Muscle layer of colon (tissue), 2 donors: ENCODE data around the gene PSME1.

Source experiments
- H3K27ac ChIP-seq: one replicate; pipeline ENCODE4 v1.7.0; 2013; ENCODE audit warnings: low read depth, mild to moderate bottlenecking, low read length, moderate library complexity
- H3K27me3 ChIP-seq, 2 donors: one replicate each; pipeline ENCODE4 v1.7.0; 2013; ENCODE audit warnings: low read length in 2 of 2, mild to moderate bottlenecking in 2 of 2; ENCODE audit not compliant: insufficient read depth in 2 of 2, control insufficient read depth in 1 of 2
- H3K36me3 ChIP-seq: one replicate; pipeline ENCODE4 v1.7.0; 2013; ENCODE audit warnings: mild to moderate bottlenecking, low read length; ENCODE audit not compliant: insufficient read depth
- H3K4me1 ChIP-seq: one replicate; pipeline ENCODE4 v1.7.0; 2013; ENCODE audit warnings: mild to moderate bottlenecking, low read length; ENCODE audit not compliant: insufficient read depth
- H3K4me3 ChIP-seq, 2 donors: one replicate each; pipeline ENCODE4 v1.7.0; 2013; ENCODE audit warnings: low read length in 2 of 2, low read depth in 1 of 2, mild to moderate bottlenecking in 1 of 2, moderate library complexity in 1 of 2
- H3K9ac ChIP-seq: one replicate; pipeline ENCODE4 v1.7.0; 2013; ENCODE audit warnings: low read length
- H3K9me3 ChIP-seq: one replicate; pipeline ENCODE4 v1.7.0; 2013; ENCODE audit warnings: mild to moderate bottlenecking, low read length
- donor health status: abdominal sarcoma.
- donor health status: Adenocarcinoma of cecum.

PSME1 gene

DNA sequence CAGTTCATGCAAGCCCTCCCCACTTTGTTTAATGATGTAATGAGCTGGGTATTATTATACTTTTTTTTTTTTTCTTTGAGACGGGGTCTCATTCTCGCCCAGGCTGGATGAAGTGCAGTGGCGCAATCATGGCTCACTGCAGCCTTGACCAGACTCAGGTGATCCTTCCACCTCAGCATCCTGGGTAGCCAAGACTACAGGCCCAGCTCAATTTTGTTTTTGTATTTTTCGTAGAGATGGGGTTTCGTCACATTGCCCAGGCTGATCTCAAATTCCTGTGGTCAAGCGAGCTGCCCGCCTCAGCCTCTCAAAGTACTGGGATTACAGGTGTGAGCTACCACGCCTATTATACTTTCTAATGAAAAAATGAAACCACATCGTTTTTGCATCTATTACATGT, 25.9 kb upstream of the PSME1 start:
- Histone ChIP-seq H3K9ac (no peak overlapping the region), H3K9me3 (no peaks in the 10 kb centered on the region), H3K4me1 (peaks cover 10% of the 10 kb centered on the region), H3K27me3 (no peaks in the 10 kb centered on the region), H3K4me3 (no peak overlapping the region), H3K36me3 (no peaks in the 10 kb centered on the region), H3K27ac (no peak overlapping the region)

GRCh38 chr14:24110523-24110922, 25.5 kb upstream of the PSME1 start:
- Histone ChIP-seq H3K4me3 (no peak overlapping the region), H3K9ac (no peak overlapping the region), H3K27me3 (no peaks in the 10 kb centered on the region), H3K27ac (no peak overlapping the region), H3K36me3 (no peaks in the 10 kb centered on the region), H3K9me3 (no peaks in the 10 kb centered on the region), H3K4me1 (peaks cover 12% of the 10 kb centered on the region)

DNA sequence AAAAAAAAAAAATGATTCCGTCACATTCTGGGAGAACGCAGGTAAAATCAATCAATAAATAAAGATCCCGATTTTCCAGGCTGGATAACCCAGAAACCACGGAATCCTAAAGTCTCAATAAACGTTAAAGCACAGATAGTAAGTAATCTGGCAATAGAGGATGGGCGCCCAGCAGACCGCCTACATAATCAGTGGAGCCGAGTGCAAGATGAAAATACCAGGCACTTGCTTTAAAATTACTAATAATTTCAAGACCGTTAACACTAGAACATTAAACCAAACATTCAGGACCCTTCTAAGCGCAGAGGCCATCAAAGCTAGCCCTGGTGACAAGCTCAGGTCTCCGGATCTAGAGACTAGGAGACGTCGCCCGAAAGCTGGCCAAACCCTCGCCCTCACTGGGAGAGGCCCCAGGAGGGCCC, 22.6 kb upstream of the PSME1 start:
- Histone ChIP-seq H3K36me3 (peaks cover 11% of the 10 kb centered on the region), H3K4me3 (peak overlapping the region; percentile 82 to 84)

GRCh38 chr14:24113801-24114531, 22.0 kb upstream of the PSME1 start:
- Histone ChIP-seq H3K27ac (peak overlapping the region; percentile 87), H3K4me3 (peak overlapping the region; percentile 82 to 84), H3K9me3 (no peaks in the 10 kb centered on the region), H3K4me1 (peaks cover 20% of the 10 kb centered on the region), H3K9ac (peak overlapping the region; percentile 66), H3K27me3 (no peaks in the 10 kb centered on the region), H3K36me3 (peaks cover 17% of the 10 kb centered on the region)

More for the DNA sequence above, 22.6 kb upstream of the PSME1 start:
- H3K9ac ChIP-seq = peak overlapping the region; percentile 66
- H3K9me3 ChIP-seq = no peaks in the 10 kb centered on the region
- H3K27me3 ChIP-seq = no peaks in the 10 kb centered on the region
- H3K4me1 ChIP-seq = peaks cover 25% of the 10 kb centered on the region
- peak overlapping the region; percentile 87 for H3K27ac ChIP-seq

DNA sequence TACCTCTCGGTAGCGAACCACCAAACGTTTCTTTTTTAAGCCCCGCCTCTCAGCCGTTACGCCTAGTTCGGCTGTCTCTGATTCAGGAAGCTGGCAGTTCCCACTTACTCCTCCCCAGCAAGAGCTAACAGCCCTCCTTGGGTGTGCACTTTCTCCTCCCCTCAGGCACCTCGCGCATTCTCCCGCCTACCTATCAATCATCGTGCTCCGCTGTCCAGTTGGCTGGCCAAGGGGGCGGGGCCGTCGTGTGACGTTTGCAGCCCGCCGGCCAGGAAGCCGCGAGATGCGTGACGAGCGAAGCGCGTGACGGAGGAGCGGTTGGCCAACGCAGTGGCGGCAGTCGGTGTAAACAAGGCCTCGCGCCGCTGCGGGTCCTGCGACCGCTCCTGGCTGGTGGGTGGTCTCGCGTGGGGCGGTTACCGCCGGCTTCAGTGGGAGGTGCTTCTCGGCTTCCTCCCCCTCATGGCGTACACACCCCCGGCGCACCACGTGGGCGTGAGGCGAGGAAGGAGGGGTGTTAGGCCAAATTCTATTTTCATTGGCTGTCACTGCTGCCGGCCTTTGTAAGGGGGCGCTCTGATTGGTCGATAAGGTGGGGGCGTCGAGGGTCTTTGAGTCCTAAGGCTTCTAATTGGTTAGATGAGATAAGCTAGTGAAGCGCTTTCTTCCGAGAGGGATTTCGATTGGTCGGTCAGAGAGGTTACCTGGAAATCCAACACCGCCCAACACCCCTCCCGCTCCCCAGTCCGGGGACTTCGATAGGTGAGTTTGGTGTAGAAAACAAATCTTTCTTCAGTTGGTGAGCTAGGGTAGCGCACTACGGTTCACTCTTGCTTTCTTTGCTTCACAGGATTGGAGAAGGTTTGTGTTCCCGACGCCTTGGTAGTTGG, 21.2 kb upstream of the PSME1 start, which contains the start of the genes DCAF11 and NRL:
Gene DCAF11 (plus strand): TSS at position 246 of the 890 bp plus-strand sequence. CDS start 818 bp downstream, outside the sequence.
Gene NRL (minus strand): TSS at position 418 of the 890 bp plus-strand sequence. CDS start 32,101 bp downstream, outside the sequence.
- peak within 1 kb of the TSS; percentile 66 for H3K9ac ChIP-seq
- H3K36me3 ChIP-seq = peaks cover 25% of the 10 kb centered on the region
- peak within 1 kb of the TSS; percentile 93 for H3K27ac ChIP-seq
- H3K27me3 ChIP-seq = no peaks in the 10 kb centered on the region
- H3K4me1 ChIP-seq = peaks cover 19% of the 10 kb centered on the region
- peak within 1 kb of the TSS; percentile 84 to 87 for H3K4me3 ChIP-seq
- H3K9me3 ChIP-seq = no peaks in the 10 kb centered on the region

DNA sequence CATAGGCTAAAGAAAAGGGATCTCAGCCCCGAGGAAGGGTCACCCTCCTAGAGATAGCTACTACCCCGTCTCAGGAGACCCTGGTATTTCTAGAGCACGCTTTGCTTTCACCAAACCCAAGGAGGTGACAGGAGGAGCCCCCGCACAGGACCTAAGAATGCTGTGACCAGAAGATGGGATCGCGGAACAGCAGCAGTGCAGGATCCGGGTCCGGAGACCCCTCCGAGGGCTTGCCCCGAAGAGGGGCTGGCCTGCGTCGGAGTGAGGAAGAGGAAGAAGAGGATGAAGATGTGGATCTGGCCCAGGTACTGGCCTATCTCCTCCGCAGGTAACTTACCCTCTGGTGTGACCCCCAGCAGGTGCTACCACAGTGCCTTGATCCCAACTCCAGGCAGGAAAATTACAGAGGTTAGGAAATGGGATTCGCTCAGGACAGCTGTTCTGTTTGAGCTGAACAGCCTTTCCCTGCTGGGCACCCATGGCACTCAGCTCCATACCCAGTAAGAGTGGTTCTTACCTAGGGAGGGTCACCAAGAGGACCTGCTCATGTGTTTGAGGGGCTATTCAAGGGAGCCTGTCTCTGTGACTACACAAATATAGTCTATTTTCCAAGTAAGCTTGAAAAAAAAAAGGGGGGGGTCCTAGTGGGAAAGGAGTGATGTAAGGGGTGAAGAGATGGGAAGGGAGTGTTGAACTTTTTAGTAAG, 20.4 kb upstream of the PSME1 start:
- Histone ChIP-seq H3K9ac (peak overlapping the region; percentile 59), H3K27ac (peak overlapping the region; percentile 93), H3K4me1 (peaks cover 19% of the 10 kb centered on the region), H3K4me3 (peak overlapping the region; percentile 84 to 87), H3K27me3 (no peaks in the 10 kb centered on the region), H3K36me3 (peaks cover 28% of the 10 kb centered on the region), H3K9me3 (no peaks in the 10 kb centered on the region)

- no peaks in the 10 kb centered on the region for H3K9me3 ChIP-seq
- peaks cover 19% of the 10 kb centered on the region for H3K4me1 ChIP-seq
- H3K36me3 ChIP-seq = peaks cover 35% of the 10 kb centered on the region
- peak overlapping the region; percentile 59 for H3K9ac ChIP-seq
- peak overlapping the region in 1 of 2 donors; percentile 84 for H3K4me3 ChIP-seq
- H3K27ac ChIP-seq = no peak overlapping the region
- H3K27me3 ChIP-seq = no peaks in the 10 kb centered on the region
Measured at GRCh38 chr14:24116128-24116814, 19.7 kb upstream of the PSME1 start.

DNA sequence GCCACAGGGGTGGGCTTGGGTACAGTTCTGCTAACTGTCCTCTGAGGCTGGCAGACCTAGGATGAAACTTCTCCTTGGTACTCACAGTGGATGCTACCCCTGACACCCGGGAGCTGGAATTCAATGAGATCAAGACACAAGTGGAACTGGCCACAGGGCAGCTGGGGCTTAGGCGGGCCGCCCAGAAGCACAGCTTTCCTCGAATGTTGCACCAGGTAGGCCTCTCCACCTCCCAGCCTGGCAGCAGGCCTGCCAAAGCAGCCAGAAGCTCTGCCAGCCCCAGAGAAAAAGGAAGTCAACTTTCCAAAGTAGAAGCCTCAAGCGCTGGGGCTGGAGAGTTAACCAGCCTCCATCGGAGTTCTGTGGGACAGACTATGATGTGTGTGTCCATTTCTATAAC, 18.8 kb upstream of the PSME1 start:
- peaks cover 19% of the 10 kb centered on the region for H3K4me1 ChIP-seq
- H3K27me3 ChIP-seq = no peaks in the 10 kb centered on the region
- H3K36me3 ChIP-seq = peaks cover 41% of the 10 kb centered on the region
- H3K4me3 ChIP-seq = no peak overlapping the region
- H3K9ac ChIP-seq = no peak overlapping the region
- no peak overlapping the region for H3K27ac ChIP-seq
- no peaks in the 10 kb centered on the region for H3K9me3 ChIP-seq

DNA sequence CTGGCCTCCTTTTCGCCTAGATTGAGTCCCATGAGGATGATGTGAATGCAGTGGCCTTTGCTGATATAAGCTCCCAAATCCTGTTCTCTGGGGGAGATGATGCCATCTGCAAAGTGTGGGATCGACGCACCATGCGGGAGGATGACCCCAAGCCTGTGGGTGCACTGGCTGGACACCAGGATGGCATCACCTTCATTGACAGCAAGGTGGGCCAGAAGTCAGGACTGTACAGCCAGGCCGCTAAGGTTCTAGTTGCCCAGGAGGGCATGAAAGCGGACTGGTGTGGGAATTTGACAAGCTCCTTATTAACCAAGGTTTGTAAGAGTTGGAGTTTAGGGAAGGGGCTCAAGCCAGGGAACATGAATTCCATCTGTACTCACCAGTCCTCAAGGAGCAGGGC, 16.3 kb upstream of the PSME1 start:
- no peaks in the 10 kb centered on the region for H3K9me3 ChIP-seq
- peaks cover 54% of the 10 kb centered on the region for H3K36me3 ChIP-seq
- no peak overlapping the region for H3K9ac ChIP-seq
- no peak overlapping the region for H3K27ac ChIP-seq
- no peak overlapping the region for H3K4me3 ChIP-seq
- H3K27me3 ChIP-seq = no peaks in the 10 kb centered on the region
- peaks cover 16% of the 10 kb centered on the region for H3K4me1 ChIP-seq

DNA sequence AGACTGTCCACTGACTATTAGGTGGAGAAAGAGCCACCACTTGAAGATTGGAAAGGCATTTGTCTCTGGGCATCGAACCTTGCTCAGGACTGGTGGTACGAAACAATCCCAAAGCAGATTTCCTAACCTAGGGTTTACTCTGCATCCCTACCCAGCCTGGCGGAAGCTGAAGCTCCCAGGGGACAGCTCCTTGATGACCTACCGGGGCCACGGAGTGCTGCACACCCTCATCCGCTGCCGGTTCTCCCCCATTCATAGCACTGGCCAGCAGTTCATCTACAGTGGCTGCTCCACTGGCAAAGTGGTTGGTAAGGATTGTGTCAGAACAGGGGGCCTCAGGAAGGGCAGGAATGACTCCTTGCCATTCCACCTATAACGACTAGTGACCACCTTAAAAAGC, 14.8 kb upstream of the PSME1 start:
- no peaks in the 10 kb centered on the region for H3K9me3 ChIP-seq
- peaks cover 6% of the 10 kb centered on the region for H3K4me1 ChIP-seq
- no peak overlapping the region for H3K27ac ChIP-seq
- peaks cover 54% of the 10 kb centered on the region for H3K36me3 ChIP-seq
- H3K4me3 ChIP-seq = no peak overlapping the region
- no peaks in the 10 kb centered on the region for H3K27me3 ChIP-seq
- H3K9ac ChIP-seq = no peak overlapping the region
